Umbilical cord (tissue), 2 donors: Measurements from ENCODE around the gene MAD1L1. TPM values are rescaled to one million over a fixed set of nuclear protein-coding genes. Genes with fewer than 3 reads are reported as not detected.

ENCODE experiments used
- DNase-seq: peaks from one replicate; pipeline ENCODE4 v3.0.0-alpha.2; 2015; ENCODE audit warnings: low spot score
- total RNA-seq: library from RNA; depleted of rRNA; stranded (reverse); fragments of >200 nt; gene quantifications from one replicate; pipeline ENCODE4 v1.2.3, GENCODE V29; 2014; ENCODE audit warnings: low replicate concordance; ENCODE audit not compliant: insufficient read depth

MAD1L1 gene
- total RNA-seq, 1 donor from 2014 or later = 23.8 TPM

DNA sequence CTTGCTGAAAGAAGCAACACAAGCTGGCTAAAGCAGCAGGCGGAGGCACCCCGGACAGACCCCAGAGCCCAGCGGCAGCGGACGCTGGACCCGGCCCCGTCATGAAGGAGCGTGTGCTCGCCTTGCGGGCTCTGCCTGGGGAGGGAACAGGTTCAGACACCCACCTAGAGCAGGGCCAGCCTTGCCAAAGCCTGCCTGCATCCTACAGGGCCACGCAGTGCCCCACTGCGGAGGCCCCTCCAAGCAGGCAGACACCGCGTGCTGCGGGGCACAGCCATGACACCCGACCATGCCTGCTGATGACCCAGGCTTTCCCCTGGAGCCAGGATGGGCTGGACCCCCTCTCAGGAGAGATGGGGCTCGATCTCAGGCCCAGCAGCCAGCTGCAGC, 91.7 kb downstream of the MAD1L1 start:
- no peak for DNase-seq

DNA sequence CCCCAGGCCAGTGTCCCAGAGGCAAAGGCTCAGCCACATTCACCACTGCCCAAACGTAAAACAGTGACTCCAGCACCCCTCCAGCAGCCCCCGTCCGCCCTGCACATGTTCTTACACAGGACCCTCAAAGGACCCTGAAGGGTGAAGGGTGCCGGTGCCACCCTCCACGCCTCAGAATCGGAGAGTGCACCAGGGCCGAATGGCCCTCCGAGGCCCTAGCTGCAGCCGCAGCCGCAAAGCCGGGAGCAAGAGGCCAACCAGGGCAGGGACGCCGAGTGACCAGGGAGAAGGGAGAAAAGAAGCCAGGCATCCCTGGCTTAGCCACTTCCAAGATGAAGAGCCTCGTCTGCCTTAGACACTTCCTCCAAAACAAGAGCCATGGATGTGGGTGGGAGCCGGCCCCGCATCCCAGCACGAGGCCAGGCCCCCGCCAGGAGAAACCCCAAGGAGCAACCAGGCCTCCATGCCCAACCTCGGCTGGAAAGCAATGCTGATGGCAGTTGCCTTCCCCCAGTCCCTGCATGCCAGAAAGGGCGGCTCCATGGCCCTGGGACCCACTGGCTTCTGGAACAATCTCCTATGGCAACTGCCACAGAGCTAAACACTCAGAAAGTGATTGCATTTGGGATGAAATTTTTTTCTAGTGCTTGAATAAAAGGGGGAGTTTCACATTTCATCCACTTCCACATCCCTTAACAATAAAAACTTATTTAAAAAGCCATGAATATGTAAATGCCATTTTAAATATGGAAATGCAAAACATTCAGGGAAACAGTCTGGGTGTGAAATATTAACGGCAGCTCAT, 92.3 kb downstream of the MAD1L1 start:
- no peak for DNase-seq

DNA sequence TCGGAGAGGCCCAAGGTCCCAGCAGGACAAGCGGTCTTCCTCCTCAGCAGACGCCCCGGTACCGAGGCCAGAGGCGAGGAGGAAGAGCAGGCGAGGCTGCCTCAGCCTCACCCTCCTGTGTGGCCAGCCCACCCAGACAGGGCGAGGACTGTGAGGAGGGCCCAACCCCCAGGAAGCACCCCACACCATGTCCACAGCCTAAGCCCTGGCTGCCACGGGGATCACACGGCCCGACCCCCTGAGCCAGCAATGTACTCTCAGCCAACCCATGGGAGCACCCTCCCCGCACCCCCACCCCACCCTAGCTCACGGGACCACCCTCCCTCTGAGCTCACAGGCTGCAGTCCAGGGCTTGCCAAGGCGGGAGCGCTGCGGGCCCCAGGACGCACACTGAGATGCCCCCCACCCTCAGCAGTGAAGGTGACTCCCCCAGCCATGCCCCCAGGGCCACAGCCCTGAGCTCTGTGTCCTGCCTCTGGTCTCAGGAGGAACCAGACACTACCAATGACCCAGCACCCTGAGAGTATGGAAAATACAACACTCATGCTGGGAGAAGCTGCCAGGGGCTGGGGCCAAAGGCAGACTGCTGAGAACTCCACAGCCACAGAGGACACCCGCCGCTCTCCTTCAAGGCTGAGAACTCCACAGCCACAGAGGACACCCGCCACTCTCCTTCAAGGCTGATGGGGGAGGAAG, 93.6 kb downstream of the MAD1L1 start:
- no peak for DNase-seq

DNA sequence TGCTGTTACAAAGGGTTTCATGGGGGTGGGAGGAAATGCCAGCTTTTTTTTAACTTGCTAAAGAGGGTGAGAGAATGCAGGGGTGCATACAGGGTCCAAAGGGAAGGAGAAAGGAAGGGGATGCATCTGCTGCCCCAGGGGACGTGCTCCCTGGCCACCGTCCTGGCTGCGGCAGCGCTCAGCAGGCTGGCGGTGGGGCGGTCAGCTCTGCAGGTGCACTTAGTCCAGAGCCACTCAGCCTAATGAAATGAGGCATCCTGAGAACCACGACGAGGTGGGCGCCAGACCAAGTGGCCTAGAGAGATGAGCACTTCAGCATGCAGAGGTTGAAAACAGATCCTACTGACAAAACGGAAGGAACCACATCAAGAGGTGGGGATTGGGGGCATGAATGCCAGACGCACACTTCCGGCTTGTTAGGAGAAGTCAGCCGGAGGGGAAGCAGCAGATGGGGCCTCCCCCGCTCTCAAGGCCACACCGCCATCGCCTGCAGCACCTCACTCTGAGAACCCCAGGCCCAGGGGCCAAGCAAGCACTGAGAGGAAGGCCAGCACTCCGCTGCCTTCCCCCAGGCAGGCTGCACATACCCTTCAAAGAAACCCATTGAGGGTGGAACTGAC, 94.5 kb downstream of the MAD1L1 start:
- DNase-seq = no peak

DNA sequence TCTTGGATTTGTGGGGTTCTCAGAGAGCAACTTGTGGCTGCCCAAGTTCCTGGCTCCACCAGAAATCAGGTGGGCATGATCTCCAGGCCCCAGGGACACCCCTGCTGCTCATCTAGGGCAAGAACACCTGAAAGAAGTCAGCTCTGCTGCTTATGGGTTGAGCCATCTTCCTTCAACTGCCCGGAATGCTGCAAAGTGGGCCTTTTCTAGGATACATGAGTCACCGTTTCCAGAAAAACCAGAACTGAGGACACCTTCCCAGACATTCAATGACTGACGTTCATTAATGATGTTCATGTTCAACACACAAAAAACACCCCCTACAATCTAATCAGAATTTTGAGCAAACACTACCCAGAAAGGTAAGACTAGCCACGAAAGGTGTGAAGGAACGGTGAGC, 98.0 kb downstream of the MAD1L1 start:
- no peak for DNase-seq

DNA sequence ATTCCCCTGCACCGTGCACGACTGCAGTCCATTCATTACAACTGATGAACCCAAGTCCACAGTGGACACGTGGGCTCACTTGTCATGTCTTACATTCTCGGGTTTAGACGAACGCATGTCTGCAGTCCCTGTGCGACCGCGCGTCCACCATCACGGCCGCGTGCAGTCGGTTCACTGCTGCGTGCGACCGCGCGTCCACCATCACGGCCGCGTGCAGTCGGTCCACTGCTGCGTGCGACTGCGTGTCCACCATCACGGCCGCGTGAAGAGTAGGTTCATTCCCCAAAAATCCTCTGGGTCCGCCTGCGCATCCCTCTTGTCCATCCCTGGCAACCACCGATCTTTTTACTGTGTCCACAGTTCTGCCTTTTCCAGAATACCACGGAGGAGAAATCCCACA, 100.5 kb downstream of the MAD1L1 start:
- no peak for DNase-seq

DNA sequence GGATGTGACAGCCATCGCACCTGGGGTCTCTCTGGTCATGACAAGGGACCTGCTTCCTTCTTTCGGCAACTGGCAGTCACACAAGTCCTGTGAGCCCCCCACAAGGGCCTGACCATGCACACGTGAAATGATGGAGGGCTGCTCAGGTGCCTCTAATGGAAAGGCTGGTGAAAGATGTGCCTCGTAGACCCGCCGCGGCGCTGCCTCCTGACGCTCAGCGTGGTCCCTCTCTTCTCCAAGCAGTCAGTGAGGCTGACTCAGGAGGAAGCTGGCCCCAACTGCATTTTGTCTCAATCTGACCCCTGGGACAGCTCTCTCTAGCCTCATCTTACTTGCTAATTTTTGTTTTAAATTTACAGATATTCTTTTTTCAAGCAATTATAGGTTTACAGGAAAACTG, 100.9 kb downstream of the MAD1L1 start:
- no peak for DNase-seq

DNA sequence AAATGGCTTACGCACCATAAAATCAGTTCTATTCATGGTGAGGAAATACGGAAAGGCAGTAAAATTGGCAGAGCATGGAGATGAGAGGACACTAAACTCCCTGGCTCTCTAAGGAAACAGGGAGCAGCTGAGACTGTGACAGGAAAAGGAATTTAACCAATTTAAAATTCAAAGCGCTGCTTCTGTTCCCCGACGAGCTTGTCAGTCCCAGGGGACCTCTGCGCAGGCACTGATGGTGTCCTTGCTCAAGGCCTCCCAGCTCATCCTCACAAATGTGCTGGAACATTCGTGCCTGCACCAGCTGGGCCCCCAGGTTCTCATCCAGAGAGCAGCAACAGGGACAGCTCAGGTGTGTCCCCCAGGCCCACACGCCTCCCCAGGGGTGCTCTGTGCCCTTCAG, 101.4 kb downstream of the MAD1L1 start:
- DNase-seq = no peak

DNA sequence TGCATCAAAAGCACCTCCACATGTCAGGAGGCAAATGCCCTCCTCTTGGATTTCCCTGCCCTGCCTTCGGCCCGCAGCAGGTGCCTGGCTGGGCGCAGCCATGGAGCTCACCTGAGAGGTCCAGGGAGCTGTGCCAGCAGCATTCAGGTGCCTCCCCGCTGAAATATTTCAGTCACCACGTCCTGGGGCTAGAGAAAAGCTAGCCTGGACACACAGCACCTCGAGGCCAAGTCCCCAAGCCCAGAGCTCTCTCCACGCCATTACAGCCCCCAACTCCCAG, 102.7 kb downstream of the MAD1L1 start:
- no peak for DNase-seq

DNA sequence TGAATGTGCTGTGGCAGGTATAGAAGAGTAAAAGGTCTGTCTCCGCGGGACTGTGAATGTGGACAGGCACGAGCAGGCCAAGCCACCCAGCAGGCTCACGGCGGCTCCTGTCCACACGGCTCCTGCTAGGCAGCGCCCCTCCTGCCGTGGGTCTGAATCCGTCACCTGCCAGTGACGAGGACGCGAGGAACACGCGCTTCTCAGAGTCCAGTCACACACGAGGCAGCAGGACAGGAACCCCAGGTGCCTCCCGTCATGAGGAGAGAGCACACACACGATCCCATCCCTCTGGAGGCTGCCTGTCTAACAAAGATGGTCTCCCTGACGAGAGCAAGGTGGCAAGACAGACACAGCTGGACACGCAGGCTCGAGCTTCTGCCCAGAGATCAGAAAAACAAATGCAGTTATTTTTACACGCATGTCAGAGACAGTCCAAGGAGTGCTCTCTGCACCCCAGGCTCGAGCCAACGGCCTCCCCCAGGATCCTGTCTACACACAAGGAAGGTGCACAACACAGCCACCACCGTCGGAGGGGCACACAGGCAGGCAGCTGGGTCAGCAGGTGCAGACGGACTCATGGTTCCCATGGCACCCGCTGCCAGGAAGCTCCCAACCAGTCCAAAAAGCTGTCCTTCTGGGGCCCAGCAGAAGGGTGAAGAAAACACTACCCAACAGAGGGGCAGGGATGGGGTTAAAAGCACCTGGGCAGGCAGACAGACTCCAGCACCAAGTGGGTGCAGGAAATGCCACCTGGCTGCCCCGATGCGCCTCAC, 103.2 kb downstream of the MAD1L1 start:
- no peak for DNase-seq

DNA sequence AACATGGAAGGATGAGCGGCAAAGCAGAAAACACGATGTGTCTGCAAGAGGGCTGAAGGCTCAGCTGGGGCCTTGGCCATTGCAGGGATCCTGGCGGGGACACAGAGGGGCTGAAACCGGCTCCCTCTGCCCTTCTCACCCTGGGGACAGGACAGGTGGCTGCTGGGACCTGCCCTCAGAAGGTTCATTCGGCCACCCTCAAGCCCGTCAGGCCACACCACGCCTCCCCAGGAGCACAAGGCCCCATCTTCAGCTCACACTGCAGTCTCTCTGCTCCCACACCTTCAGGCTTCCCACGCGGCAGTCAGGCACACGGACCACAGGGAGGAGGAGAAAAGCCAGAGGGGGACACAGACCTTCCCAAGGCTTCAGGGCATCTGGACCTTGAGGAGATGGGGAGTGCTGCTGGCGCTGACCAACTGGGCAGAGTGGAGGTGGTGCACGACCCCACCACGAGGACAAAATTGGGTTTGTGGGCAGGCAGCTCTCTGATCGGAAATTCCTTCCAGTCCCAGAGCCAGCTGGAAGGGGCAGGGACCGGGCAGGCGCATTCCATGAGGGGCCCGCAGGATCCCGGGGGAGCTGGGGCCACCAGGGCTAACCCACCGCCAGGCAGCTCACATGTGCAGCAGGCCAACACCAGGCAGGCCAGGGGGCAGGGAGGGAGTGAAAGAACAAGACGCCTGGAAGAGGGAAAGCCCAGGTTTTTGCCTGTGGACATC, 104.0 kb downstream of the MAD1L1 start:
- DNase-seq = no peak

DNA sequence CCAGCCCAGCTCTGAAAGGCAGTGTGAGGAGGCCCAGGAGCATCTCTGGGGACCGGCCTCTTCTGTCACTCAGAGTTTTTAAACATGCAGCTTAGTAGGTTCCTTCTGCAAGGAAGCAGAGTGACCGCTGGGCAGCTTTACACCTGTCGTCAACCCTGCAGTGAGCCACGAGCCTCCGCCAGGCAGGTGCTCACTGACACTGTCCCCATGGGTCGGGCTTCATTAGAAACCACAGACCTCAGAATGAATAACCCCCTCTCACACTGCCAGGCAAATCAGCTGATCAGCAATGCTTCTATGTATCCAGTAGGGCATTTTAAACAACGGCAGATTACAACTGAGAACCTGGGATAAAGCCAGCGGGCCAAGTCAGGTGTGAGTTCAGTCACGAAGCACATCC, 106.1 kb downstream of the MAD1L1 start:
- no peak for DNase-seq

DNA sequence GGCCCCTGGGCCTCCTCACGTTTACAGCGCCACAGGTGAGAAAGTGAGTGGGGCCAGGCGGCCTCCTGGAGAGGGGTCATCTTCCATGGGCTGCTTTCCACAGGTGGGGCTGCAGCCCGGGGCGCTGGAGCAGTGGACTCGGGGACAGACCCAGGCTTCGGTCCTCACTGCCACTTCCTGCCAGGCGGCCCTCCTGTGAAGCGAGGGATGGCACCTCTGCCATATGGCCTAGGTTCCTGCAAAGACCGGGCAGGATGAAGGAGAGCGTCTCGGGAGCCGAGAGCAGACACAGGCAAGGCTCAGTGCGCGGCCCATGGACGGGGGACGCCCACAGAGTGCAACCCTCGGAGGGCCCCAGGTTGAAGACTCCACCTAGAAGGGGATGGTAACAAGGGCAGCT, 106.8 kb downstream of the MAD1L1 start:
- DNase-seq = no peak

DNA sequence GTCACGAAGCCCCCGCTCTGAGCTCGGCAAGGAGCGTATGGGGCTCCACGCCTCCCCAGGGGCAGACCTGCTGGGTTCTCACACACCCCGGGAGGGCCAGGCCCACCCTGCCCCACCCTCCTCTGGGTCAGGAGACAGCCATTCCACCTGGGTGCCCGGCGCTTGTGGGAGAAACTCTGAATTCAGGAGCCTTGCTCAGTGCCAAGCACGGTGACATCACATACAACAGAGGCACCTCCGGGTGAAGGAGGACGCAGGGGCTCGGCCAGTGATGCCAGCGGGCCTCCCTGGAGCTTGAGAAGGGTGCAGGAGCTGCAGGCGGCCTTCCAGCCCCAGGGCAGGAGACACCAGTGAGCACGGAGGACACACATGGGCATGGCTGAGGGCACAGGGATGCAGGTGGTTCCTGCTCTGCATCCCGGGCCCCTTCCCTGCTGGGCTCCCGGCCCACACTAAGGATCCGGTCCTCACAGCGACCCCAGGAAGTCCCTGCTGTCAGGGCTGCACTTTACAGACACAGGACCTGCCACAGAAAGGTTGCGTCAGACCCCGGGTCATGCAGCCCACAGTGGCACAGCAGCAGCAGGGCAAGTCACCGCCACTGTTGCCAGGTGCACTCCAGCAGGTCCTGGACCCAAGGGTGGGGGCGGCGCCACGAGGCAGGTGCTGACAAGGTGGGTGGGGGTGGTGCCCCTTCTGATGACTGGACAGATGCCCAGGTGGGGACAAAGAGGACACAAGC, 108.0 kb downstream of the MAD1L1 start:
- no peak for DNase-seq

DNA sequence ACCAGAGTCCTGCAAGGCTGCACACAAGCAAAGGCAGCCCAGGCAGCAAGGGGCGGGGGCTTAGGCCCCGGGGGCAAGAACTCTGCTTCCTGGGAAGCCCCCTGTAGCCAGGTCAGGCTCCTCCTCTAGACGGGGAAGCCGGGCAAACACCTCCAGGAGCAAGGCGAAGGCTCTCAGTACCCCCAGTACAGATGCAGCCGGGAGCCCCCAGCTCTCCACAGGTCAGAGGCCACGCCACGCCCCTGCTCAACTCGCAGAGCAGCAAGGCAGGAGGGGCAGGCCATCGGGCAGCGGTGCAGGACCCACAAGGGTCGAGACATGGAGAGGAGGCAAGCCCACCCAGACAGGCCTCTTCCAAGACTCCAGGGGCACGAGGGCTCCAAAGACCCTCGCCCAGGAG, 108.8 kb downstream of the MAD1L1 start:
- no peak for DNase-seq

DNA sequence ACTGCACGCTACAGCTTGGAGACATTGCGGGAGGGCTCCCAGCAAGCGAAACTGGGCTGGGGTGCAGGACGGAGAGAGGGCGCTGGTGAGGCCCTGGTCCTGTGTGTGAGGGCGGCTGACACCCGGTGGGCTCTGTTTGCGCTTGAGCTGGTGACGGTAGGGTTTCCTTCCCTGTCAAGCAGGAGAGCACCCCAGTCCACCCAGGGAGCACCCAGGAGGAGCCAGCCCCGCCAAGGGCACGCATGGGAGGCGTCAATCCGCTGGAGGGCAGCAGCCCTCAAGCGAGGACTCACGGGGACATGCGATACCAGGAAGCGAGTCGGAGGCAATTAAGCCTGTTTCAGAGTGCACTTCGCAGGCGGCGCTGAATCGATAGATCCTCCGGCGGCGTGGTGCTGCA, 109.4 kb downstream of the MAD1L1 start:
- DNase-seq = no peak

DNA sequence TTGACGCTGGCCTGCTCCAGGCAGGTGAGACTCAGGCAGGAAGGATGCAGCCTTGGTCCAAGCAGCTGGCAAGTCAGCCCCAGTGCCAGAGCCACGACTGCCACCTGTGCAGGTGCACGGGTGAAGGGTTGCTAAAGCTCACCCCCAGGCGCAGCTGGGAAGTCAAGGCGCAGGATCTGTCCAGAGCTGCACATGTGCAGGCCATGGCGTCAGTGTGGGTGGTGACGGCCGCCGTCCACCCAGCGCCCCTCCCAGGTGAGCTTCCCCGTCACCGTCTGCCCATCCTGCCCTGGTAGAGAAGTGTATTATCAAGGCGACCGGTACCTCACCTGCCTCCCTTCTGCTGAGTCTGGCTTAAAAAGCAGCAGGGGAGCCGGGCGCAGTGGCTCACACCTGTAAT, 110.1 kb downstream of the MAD1L1 start:
- no peak for DNase-seq

DNA sequence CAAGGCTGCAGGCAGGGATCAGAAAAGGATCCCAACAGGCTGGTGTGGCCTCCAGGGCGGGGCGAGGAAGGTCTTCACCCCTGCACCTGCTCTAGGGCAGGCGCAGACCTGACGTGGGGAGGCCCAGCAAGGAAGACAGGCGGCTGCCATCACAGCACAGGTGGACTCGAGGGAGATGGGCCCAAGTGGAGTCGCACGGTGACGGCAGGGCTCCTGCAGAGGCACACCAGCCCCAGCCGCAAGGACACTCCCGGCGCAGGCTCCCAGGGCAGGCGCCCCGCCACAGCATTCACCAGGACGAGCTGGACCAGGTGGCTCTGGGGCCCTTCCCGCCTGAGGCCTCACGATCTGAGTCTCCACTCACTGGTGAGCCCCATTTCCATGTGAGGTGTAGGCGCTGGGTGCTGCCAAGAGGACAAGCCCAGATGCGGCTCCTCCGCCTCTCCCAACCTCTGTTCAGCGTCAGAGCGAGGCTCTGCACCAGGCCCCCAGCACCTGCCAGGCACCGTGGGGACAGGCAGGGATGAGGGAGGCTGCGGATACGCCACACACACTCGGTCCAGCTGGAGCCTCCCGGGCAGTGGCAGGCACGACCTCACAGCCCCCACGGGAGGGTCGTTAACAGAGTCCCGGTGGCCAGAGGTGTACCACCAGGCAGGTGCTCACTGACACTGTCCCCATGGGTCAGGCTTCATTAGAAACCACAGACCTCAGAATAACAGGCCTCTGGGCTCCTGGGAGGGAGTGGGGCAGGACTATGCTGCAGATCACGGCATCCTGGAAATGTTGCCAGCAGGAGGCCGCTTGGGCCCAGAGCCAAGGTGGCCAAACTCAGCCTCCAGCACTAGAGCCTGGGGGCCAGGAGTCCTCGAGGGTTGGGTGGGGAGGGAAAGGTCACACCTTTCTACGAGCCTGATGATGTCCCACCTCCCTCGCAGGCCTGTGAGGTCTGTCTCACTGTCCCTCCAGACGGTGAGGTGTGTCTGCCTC, 111.6 kb downstream of the MAD1L1 start:
- DNase-seq = no peak

DNA sequence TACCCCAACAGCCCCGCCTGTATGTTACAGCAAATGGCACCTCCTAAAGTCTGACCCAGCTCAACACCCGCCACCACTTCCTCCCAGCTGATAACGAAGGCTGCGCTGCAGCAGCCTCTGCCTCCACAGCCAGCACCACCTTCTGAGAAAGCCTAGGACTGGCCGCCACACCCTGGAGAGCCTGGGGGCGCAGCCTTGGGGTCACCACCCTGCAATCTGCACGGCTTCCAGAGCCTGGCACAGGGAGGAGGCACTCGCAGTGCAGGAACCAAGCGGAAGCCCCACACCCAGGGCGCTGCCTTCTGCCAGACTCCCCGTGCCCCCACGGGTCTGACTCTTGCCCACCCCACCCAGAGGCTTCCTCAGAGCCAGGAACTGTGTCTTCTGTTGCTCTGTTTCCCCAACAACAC, 112.5 kb downstream of the MAD1L1 start:
- DNase-seq = no peak
